GM13977 (cell line): ENCODE results near the gene BNIPL.

ENCODE experiments used
- DNase-seq: peaks from one replicate; pipeline ENCODE4 v3.0.0; 2012; ENCODE audit warnings: low spot score
- CTCF ChIP-seq: IDR thresholded peaks from 2 replicates; pipeline ENCODE4 v1.5.1; 2012; ENCODE audit warnings: mild to moderate bottlenecking, control low read depth; ENCODE audit not compliant: insufficient read depth; ENCODE audit errors: extremely low read depth, missing control alignments
- in situ Hi-C: fragments of 300-500 bp; cut with MboI; formaldehyde crosslinking; loops from one replicate; pipeline ENCODE4 v1.12.0; 2022; ENCODE audit warnings: low sequenced_read_pairs, low pct_unique_long_range_greater_than_20kb, mixed read lengths, inconsistent platforms; ENCODE audit not compliant: unreplicated experiment

BNIPL gene

GRCh38 chr1:151047591-151047924 is 11.2 kb downstream of the BNIPL start, which contains the start of gene C1orf56:
Gene C1orf56 (plus strand): TSS chr1:151047751. CDS start chr1:151047848, 97 bp downstream.
- DNase-seq = peak; percentile 86
- no peak for TF ChIP-seq CTCF
- in situ Hi-C loops = no loop called here

DNA sequence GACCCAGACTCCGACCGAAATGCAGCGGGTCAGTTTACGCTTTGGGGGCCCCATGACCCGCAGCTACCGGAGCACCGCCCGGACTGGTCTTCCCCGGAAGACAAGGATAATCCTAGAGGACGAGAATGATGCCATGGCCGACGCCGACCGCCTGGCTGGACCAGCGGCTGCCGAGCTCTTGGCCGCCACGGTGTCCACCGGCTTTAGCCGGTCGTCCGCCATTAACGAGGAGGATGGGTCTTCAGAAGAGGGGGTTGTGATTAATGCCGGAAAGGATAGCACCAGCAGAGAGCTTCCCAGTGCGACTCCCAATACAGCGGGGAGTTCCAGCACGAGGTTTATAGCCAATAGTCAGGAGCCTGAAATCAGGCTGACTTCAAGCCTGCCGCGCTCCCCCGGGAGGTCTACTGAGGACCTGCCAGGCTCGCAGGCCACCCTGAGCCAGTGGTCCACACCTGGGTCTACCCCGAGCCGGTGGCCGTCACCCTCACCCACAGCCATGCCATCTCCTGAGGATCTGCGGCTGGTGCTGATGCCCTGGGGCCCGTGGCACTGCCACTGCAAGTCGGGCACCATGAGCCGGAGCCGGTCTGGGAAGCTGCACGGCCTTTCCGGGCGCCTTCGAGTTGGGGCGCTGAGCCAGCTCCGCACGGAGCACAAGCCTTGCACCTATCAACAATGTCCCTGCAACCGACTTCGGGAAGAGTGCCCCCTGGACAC is 11.7 kb downstream of the BNIPL start:
- in situ Hi-C loops = no loop called here
- peak; percentile 51 for TF ChIP-seq CTCF
- DNase-seq = peak; percentile 78

DNA sequence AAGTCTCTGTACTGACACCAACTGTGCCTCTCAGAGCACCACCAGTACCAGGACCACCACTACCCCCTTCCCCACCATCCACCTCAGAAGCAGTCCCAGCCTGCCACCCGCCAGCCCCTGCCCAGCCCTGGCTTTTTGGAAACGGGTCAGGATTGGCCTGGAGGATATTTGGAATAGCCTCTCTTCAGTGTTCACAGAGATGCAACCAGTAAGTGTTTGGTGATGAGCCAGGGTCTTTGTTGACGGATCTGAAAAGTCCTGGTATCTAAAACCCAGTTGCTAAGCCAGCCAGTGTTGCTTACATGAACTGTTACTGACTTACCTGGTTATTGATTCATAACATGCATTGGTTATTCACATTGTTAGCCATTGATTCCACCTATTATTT is 12.3 kb downstream of the BNIPL start:
- TF ChIP-seq CTCF = no peak
- in situ Hi-C loops = no loop called here
- no peak for DNase-seq

DNA sequence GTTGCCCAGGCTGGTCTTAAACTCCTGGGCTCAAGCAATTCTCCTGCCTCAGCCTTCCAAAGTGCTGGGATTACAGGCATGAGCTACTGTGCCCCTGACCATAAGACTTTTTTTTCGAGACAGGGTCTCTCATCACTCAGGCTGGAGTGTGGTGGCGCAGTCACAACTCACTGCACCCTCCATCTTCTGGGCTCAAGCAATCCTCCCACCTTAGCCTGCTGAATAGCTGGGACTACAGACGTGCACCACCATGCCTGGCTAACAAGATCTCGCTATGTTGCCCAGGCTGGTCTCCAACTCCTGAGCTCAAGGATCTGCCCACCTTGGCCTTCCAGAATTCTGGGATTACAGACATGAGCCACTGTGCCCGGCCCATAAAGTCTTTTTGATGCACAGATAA is 13.1 kb downstream of the BNIPL start:
- DNase-seq = no peak
- no peak for TF ChIP-seq CTCF
- in situ Hi-C loops = no loop called here

- TF ChIP-seq CTCF = no peak
- DNase-seq = no peak
- in situ Hi-C loops = no loop called here
Measured at GRCh38 chr1:151050051-151050688, 13.8 kb downstream of the BNIPL start.

- TF ChIP-seq CTCF = no peak
- in situ Hi-C loops = no loop called here
- DNase-seq = no peak
Measured at GRCh38 chr1:151051356-151052009, 15.1 kb downstream of the BNIPL start.
